Measurements from ENCODE around the gene SYNGR2. TPM values are rescaled to one million over a fixed set of nuclear protein-coding genes. Genes with fewer than 3 reads are reported as not detected.
A peak's percentile ranks its signal among the peaks of the same experiment; 100 is the strongest.

The SYNGR2 gene
- total and polyA plus RNA-seq, 2 experiments from 2014 or later = 46.9 to 61.6 TPM

DNA sequence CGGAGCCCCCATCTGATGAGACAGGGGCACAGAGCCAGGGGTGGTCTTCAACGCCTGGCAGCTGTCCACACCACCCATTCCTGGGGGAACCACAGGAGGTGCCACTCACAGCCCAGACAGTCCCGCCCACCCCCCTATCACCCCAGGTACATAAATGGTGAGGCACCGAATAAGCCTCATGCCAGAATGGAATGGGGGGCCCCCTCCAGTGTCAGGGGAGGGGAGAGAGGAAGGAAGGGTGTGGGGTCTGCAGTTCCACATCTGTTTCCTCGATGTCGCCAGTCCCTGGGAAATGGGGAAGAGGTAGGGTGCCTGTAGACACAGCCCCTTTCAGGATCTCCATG is 41.5 kb upstream of the SYNGR2 start:
- no peak for ATAC-seq

More for the DNA sequence above, 41.5 kb upstream of the SYNGR2 start:
- Mint-ChIP-seq H3K4me3 (peak overlapping the region; percentile 80), H3K4me1 (peaks cover 20% of the 10 kb centered on the region), H3K27ac (peak overlapping the region; percentile 67; the same call in 1 of the 2 replicates), H3K9me3 (no peaks in the 10 kb centered on the region), H3K36me3 (ENCODE audit: low read depth) (peaks cover 18% of the 10 kb centered on the region), H3K27me3 (ENCODE audit: insufficient read depth, low read depth, poor library complexity) (peaks cover 20% of the 10 kb centered on the region)
- Histone ChIP-seq H4K20me1 (replicated peaks; ENCODE audit: insufficient read depth) (no peaks in the 10 kb centered on the region), H3F3A (replicated peaks; ENCODE audit: low read depth) (0 out of 2 replicates have a peak, but pooled peaks cover 7% of the 10 kb centered on the region), H3K9me2 (ENCODE audit: insufficient read depth) (no peaks in the 10 kb centered on the region), H3K27me3 (ENCODE audit: insufficient read depth) (peaks cover 10% of the 10 kb centered on the region), H3K4me2 (peak overlapping the region; percentile 99), H3K4me1 (ENCODE audit: insufficient read depth) (peaks cover 28% of the 10 kb centered on the region), H2AFZ (no peak overlapping the region), H3K4me3 (peak overlapping the region; percentile 95), H3K27ac (ENCODE audit: low read depth) (no peak overlapping the region), H3K79me2 (replicated peaks; ENCODE audit: insufficient read depth) (0 out of 2 replicates have a peak, but pooled peaks cover 5% of the 10 kb centered on the region), H3K36me3 (ENCODE audit: insufficient read depth) (0 out of 2 replicates have a peak, but pooled peaks cover 5% of the 10 kb centered on the region)
- TF ChIP-seq, protein P1, sequence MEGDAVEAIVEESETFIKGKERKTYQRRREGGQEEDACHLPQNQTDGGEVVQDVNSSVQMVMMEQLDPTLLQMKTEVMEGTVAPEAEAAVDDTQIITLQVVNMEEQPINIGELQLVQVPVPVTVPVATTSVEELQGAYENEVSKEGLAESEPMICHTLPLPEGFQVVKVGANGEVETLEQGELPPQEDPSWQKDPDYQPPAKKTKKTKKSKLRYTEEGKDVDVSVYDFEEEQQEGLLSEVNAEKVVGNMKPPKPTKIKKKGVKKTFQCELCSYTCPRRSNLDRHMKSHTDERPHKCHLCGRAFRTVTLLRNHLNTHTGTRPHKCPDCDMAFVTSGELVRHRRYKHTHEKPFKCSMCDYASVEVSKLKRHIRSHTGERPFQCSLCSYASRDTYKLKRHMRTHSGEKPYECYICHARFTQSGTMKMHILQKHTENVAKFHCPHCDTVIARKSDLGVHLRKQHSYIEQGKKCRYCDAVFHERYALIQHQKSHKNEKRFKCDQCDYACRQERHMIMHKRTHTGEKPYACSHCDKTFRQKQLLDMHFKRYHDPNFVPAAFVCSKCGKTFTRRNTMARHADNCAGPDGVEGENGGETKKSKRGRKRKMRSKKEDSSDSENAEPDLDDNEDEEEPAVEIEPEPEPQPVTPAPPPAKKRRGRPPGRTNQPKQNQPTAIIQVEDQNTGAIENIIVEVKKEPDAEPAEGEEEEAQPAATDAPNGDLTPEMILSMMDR (conservative IDR thresholded peaks at IDR 0.05; ENCODE audit: low read depth in 2 of 2) = no peak
- TF ChIP-seq, protein P2, sequence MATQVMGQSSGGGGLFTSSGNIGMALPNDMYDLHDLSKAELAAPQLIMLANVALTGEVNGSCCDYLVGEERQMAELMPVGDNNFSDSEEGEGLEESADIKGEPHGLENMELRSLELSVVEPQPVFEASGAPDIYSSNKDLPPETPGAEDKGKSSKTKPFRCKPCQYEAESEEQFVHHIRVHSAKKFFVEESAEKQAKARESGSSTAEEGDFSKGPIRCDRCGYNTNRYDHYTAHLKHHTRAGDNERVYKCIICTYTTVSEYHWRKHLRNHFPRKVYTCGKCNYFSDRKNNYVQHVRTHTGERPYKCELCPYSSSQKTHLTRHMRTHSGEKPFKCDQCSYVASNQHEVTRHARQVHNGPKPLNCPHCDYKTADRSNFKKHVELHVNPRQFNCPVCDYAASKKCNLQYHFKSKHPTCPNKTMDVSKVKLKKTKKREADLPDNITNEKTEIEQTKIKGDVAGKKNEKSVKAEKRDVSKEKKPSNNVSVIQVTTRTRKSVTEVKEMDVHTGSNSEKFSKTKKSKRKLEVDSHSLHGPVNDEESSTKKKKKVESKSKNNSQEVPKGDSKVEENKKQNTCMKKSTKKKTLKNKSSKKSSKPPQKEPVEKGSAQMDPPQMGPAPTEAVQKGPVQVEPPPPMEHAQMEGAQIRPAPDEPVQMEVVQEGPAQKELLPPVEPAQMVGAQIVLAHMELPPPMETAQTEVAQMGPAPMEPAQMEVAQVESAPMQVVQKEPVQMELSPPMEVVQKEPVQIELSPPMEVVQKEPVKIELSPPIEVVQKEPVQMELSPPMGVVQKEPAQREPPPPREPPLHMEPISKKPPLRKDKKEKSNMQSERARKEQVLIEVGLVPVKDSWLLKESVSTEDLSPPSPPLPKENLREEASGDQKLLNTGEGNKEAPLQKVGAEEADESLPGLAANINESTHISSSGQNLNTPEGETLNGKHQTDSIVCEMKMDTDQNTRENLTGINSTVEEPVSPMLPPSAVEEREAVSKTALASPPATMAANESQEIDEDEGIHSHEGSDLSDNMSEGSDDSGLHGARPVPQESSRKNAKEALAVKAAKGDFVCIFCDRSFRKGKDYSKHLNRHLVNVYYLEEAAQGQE (IDR thresholded peaks at IDR 0.05; ENCODE audit: unreplicated experiment) = no peak
- TF ChIP-seq ZNF114 (CRISPR knock-in tag; IDR thresholded peaks at IDR 0.05) (no peak), EZH2phosphoT487 (IDR thresholded peaks at IDR 0.05; ENCODE audit: unreplicated experiment) (no peak), ZNF331 (CRISPR knock-in tag; IDR thresholded peaks at IDR 0.05; ENCODE audit: low read depth) (no peak), STAT1 (IDR thresholded peaks at IDR 0.05; ENCODE audit: unreplicated experiment) (no peak), NANOG (IDR thresholded peaks at IDR 0.05; ENCODE audit: borderline replicate concordance) (no peak), JUNB (IDR thresholded peaks at IDR 0.05; ENCODE audit: unreplicated experiment) (no peak), POLR2AphosphoS5 (IDR thresholded peaks at IDR 0.05; ENCODE audit: low read depth) (no peak), ZNF462 (CRISPR knock-in tag; IDR thresholded peaks at IDR 0.05) (no peak), CREB1 (CRISPR knock-in tag; IDR thresholded peaks at IDR 0.05; ENCODE audit: low read depth) (no peak), EZH2 (IDR thresholded peaks at IDR 0.05; ENCODE audit: low read depth, unreplicated experiment) (no peak)
- TF ChIP-seq, protein P3, sequence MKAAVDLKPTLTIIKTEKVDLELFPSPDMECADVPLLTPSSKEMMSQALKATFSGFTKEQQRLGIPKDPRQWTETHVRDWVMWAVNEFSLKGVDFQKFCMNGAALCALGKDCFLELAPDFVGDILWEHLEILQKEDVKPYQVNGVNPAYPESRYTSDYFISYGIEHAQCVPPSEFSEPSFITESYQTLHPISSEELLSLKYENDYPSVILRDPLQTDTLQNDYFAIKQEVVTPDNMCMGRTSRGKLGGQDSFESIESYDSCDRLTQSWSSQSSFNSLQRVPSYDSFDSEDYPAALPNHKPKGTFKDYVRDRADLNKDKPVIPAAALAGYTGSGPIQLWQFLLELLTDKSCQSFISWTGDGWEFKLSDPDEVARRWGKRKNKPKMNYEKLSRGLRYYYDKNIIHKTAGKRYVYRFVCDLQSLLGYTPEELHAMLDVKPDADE (IDR thresholded peaks at IDR 0.05) = no peak
- DNase-seq (ENCODE audit: low spot score) = no peak
